ENCODE measurements around the gene CARD8.

CARD8 gene

GRCh38 chr19:48206397-48207093 is 49.2 kb downstream of the CARD8 start:
- no peak for DNase-seq (ENCODE audit: low read depth)

- peak; percentile 86 for DNase-seq (ENCODE audit: low read depth)
Observed at GRCh38 chr19:48203794-48204628, 51.7 kb downstream of the CARD8 start.

- no peak for DNase-seq (ENCODE audit: low read depth)
Observed at GRCh38 chr19:48203222-48203793, 52.4 kb downstream of the CARD8 start.

- DNase-seq (ENCODE audit: low read depth), result no peak
Observed at GRCh38 chr19:48196933-48197665, 58.6 kb downstream of the CARD8 start.

- DNase-seq (ENCODE audit: low read depth), result no peak
Observed at GRCh38 chr19:48196321-48196763, 59.4 kb downstream of the CARD8 start.

- no peak for DNase-seq (ENCODE audit: low read depth)
Observed at GRCh38 chr19:48194844-48195830, 60.6 kb downstream of the CARD8 start.

- DNase-seq (ENCODE audit: low read depth), result no peak
Observed at GRCh38 chr19:48194041-48194843, 61.5 kb downstream of the CARD8 start.

GRCh38 chr19:48192750-48193149 is 63.0 kb downstream of the CARD8 start:
- no peak for DNase-seq (ENCODE audit: low read depth)

- no peak for DNase-seq (ENCODE audit: low read depth)
Observed at GRCh38 chr19:48190885-48191284, 64.8 kb downstream of the CARD8 start.

- peak; percentile 57 for DNase-seq (ENCODE audit: low read depth)
Observed at GRCh38 chr19:48190288-48190884, 65.3 kb downstream of the CARD8 start.

- DNase-seq (ENCODE audit: low read depth), result no peak
Observed at GRCh38 chr19:48186541-48186991, 69.1 kb downstream of the CARD8 start.

- DNase-seq (ENCODE audit: low read depth), result no peak
Observed at GRCh38 chr19:48186015-48186414, 69.7 kb downstream of the CARD8 start.

- DNase-seq (ENCODE audit: low read depth), result no peak
Observed at GRCh38 chr19:48183356-48183755, 72.4 kb downstream of the CARD8 start.

- no peak for DNase-seq (ENCODE audit: low read depth)
Observed at GRCh38 chr19:48182434-48182833, 73.3 kb downstream of the CARD8 start.

GRCh38 chr19:48181505-48181904 is 74.2 kb downstream of the CARD8 start:
- DNase-seq (ENCODE audit: low read depth), result no peak

- no peak for DNase-seq (ENCODE audit: low read depth)
Observed at GRCh38 chr19:48176226-48176625, 79.5 kb downstream of the CARD8 start.

- no peak for DNase-seq (ENCODE audit: low read depth)
Observed at GRCh38 chr19:48175578-48175977, 80.1 kb downstream of the CARD8 start.

- no peak for DNase-seq (ENCODE audit: low read depth)
Observed at GRCh38 chr19:48174445-48175030, 81.2 kb downstream of the CARD8 start.

- no peak for DNase-seq (ENCODE audit: low read depth)
Observed at GRCh38 chr19:48171710-48172109, 84.0 kb downstream of the CARD8 start.

Data from activated T-helper 9 cell treated with anti-CD3 and anti-CD28 coated beads, Interleukin-2, amount 50 U/mL, for 16 hours (primary cell).